A673 (cell line): ENCODE data around the gene MBNL2.

Source experiments
- EZH2 ChIP-seq: fragments of 200-600 bp; sonication (generic); IDR thresholded peaks from 2 replicates; pipeline ENCODE4 v1.6.1; 2017; ENCODE audit warnings: borderline replicate concordance, low read depth, mild to moderate bottlenecking, mixed read lengths, antibody characterized with exemption, low read length; ENCODE audit not compliant: poor library complexity, severe bottlenecking
- TF ChIP-seq, protein P1 (sequence below): fragments of 300-800, 200-600 bp; sonication (generic); conservative IDR thresholded peaks from 2 replicates; pipeline ENCODE4 v1.5.1; 2017; ENCODE audit warnings: low read depth, mild to moderate bottlenecking, antibody characterized with exemption, low read length, moderate library complexity, mixed read lengths

DNA sequence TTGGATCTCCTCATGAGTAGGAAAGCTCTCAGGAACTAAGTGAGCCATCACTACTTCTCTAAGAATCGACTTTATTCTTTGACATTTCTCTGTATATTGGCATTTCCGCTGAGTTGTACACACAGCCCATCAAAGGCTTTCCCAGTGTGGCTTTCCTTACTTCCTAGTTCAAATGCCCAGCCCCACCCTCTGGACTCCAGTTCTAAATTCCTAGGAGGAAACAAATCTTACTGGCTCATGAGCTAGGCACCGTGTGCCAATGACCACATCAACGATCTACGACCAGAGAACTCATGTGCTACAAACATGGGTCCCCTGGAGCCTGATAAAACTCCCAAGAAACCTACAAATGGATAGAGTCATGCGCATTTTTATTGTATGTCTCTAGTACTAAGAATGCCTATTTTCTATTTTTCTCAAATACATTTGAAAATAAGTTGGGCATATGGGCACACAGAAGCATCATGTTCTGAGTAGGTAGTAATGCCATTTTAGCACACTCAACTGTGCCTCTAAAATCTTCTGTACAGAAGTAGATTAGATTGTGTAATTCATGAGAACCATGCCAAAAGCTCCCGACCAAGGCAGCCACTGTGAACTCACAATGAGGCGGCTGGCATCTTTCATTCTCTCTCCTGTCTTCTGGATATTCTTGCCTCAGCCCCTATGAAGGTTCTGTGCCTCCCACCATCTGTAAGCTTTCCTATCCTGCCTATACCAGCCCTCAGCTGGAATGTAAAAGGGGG lies 201.3 kb downstream of the MBNL2 start:
- TF ChIP-seq, protein P1, sequence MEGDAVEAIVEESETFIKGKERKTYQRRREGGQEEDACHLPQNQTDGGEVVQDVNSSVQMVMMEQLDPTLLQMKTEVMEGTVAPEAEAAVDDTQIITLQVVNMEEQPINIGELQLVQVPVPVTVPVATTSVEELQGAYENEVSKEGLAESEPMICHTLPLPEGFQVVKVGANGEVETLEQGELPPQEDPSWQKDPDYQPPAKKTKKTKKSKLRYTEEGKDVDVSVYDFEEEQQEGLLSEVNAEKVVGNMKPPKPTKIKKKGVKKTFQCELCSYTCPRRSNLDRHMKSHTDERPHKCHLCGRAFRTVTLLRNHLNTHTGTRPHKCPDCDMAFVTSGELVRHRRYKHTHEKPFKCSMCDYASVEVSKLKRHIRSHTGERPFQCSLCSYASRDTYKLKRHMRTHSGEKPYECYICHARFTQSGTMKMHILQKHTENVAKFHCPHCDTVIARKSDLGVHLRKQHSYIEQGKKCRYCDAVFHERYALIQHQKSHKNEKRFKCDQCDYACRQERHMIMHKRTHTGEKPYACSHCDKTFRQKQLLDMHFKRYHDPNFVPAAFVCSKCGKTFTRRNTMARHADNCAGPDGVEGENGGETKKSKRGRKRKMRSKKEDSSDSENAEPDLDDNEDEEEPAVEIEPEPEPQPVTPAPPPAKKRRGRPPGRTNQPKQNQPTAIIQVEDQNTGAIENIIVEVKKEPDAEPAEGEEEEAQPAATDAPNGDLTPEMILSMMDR: no peak
- no peak for TF ChIP-seq EZH2
